ENCODE measurements around the gene ARHGAP45. TPM values are rescaled to one million over a fixed set of nuclear protein-coding genes. Genes with fewer than 3 reads are reported as not detected.

ARHGAP45 gene, protein sequence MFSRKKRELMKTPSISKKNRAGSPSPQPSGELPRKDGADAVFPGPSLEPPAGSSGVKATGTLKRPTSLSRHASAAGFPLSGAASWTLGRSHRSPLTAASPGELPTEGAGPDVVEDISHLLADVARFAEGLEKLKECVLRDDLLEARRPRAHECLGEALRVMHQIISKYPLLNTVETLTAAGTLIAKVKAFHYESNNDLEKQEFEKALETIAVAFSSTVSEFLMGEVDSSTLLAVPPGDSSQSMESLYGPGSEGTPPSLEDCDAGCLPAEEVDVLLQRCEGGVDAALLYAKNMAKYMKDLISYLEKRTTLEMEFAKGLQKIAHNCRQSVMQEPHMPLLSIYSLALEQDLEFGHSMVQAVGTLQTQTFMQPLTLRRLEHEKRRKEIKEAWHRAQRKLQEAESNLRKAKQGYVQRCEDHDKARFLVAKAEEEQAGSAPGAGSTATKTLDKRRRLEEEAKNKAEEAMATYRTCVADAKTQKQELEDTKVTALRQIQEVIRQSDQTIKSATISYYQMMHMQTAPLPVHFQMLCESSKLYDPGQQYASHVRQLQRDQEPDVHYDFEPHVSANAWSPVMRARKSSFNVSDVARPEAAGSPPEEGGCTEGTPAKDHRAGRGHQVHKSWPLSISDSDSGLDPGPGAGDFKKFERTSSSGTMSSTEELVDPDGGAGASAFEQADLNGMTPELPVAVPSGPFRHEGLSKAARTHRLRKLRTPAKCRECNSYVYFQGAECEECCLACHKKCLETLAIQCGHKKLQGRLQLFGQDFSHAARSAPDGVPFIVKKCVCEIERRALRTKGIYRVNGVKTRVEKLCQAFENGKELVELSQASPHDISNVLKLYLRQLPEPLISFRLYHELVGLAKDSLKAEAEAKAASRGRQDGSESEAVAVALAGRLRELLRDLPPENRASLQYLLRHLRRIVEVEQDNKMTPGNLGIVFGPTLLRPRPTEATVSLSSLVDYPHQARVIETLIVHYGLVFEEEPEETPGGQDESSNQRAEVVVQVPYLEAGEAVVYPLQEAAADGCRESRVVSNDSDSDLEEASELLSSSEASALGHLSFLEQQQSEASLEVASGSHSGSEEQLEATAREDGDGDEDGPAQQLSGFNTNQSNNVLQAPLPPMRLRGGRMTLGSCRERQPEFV
- 56.0 and 71.8 TPM in 2 replicates for total RNA-seq (2014; rRNA removed; shearing (Covaris generic))
- 24.7 and 28.3 TPM in 2 replicates for polyA plus RNA-seq (2016; fragmentation: Nextera tagmentation; extraction: Ambion mirVana)
- long read RNA-seq, partial matches to known transcripts = 1 of 7 reads
- long read RNA-seq, other reads (novel, unspliced or antisense) = 0 of 7 reads

- peaks cover 7% of the 10 kb centered on the region; the same call in 2 of the 3 replicates for H3K9me3 Mint-ChIP-seq
- H3K27me3 Mint-ChIP-seq (ENCODE audit: insufficient read depth, low read depth, poor library complexity) = peaks cover 27% of the 10 kb centered on the region
- H3K27ac ChIP-seq (ENCODE audit: low read depth) = no peak within 1 kb of the TSS
- peaks cover 24% of the 10 kb centered on the region for H3K4me1 Mint-ChIP-seq
- DNase-seq (ENCODE audit: low spot score) (peak; percentile 68), ATAC-seq (peak; percentile 5)
- H3K4me3 ChIP-seq = peak within 1 kb of the TSS; percentile 64
- peak within 1 kb of the TSS; percentile 85 for H3K4me2 ChIP-seq
- no peaks in the 10 kb centered on the region for H3K9me2 ChIP-seq (ENCODE audit: insufficient read depth)
- H3K27ac Mint-ChIP-seq = no peak within 1 kb of the TSS
- peaks cover 3% of the 10 kb centered on the region; the same call in 1 of the 3 replicates for H3K36me3 Mint-ChIP-seq (ENCODE audit: low read depth)
- peaks cover 17% of the 10 kb centered on the region for H3K27me3 ChIP-seq (ENCODE audit: insufficient read depth)
- H4K20me1 ChIP-seq (replicated peaks; ENCODE audit: insufficient read depth) = 0 out of 2 replicates have a peak, but pooled peaks cover under 1% of the 10 kb centered on the region
- H3F3A ChIP-seq (replicated peaks; ENCODE audit: low read depth) = peaks cover 22% of the 10 kb centered on the region
- no peaks in the 10 kb centered on the region for H3K79me2 ChIP-seq (replicated peaks; ENCODE audit: insufficient read depth)
- H2AFZ ChIP-seq = peak within 1 kb of the TSS; percentile 59; the same call in 1 of the 2 replicates
- TF ChIP-seq, protein P1, sequence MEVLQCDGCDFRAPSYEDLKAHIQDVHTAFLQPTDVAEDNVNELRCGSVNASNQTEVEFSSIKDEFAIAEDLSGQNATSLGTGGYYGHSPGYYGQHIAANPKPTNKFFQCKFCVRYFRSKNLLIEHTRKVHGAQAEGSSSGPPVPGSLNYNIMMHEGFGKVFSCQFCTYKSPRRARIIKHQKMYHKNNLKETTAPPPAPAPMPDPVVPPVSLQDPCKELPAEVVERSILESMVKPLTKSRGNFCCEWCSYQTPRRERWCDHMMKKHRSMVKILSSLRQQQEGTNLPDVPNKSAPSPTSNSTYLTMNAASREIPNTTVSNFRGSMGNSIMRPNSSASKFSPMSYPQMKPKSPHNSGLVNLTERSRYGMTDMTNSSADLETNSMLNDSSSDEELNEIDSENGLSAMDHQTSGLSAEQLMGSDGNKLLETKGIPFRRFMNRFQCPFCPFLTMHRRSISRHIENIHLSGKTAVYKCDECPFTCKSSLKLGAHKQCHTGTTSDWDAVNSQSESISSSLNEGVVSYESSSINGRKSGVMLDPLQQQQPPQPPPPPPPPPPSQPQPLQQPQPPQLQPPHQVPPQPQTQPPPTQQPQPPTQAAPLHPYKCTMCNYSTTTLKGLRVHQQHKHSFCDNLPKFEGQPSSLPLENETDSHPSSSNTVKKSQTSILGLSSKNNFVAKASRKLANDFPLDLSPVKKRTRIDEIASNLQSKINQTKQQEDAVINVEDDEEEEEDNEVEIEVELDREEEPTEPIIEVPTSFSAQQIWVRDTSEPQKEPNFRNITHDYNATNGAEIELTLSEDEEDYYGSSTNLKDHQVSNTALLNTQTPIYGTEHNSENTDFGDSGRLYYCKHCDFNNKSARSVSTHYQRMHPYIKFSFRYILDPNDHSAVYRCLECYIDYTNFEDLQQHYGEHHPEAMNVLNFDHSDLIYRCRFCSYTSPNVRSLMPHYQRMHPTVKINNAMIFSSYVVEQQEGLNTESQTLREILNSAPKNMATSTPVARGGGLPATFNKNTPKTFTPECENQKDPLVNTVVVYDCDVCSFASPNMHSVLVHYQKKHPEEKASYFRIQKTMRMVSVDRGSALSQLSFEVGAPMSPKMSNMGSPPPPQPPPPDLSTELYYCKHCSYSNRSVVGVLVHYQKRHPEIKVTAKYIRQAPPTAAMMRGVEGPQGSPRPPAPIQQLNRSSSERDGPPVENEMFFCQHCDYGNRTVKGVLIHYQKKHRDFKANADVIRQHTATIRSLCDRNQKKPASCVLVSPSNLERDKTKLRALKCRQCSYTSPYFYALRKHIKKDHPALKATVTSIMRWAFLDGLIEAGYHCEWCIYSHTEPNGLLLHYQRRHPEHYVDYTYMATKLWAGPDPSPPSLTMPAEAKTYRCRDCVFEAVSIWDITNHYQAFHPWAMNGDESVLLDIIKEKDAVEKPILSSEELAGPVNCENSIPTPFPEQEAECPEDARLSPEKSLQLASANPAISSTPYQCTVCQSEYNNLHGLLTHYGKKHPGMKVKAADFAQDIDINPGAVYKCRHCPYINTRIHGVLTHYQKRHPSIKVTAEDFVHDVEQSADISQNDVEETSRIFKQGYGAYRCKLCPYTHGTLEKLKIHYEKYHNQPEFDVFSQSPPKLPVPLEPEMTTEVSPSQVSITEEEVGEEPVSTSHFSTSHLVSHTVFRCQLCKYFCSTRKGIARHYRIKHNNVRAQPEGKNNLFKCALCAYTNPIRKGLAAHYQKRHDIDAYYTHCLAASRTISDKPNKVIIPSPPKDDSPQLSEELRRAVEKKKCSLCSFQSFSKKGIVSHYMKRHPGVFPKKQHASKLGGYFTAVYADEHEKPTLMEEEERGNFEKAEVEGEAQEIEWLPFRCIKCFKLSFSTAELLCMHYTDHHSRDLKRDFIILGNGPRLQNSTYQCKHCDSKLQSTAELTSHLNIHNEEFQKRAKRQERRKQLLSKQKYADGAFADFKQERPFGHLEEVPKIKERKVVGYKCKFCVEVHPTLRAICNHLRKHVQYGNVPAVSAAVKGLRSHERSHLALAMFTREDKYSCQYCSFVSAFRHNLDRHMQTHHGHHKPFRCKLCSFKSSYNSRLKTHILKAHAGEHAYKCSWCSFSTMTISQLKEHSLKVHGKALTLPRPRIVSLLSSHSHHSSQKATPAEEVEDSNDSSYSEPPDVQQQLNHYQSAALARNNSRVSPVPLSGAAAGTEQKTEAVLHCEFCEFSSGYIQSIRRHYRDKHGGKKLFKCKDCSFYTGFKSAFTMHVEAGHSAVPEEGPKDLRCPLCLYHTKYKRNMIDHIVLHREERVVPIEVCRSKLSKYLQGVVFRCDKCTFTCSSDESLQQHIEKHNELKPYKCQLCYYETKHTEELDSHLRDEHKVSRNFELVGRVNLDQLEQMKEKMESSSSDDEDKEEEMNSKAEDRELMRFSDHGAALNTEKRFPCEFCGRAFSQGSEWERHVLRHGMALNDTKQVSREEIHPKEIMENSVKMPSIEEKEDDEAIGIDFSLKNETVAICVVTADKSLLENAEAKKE (CRISPR knock-in tag; IDR thresholded peaks at IDR 0.05) = no peak
- TF ChIP-seq CREB1 (CRISPR knock-in tag; IDR thresholded peaks at IDR 0.05; ENCODE audit: low read depth) = peak; percentile 35; the same call in 1 of the 2 replicates
- no peaks in the 10 kb centered on the region for H3K36me3 ChIP-seq (ENCODE audit: insufficient read depth)
- peak within 1 kb of the TSS; percentile 64 for H3K4me3 Mint-ChIP-seq
- H3K4me1 ChIP-seq (ENCODE audit: insufficient read depth) = peaks cover 8% of the 10 kb centered on the region; the same call in 1 of the 2 replicates
Observed at GRCh38 chr19:1066748-1067340, at the start of gene ARHGAP45. Gene ARHGAP45, plus strand, starts transcription at chr19:1067167. Its CDS starts 239 bp downstream, at chr19:1067406.
